Endothelial cell of umbilical vein (primary cell): Measurements from ENCODE around the gene INSL6. TPM values are rescaled to one million over a fixed set of nuclear protein-coding genes. Genes with fewer than 3 reads are reported as not detected.

Experiments used
- BruUV-seq: library from RNA; stranded (reverse); fragments of 400-500 nt; replicated peaks from 2 replicates; lab custom pipeline; 2021; lab: Mats Ljungman, UMichigan
- CTCF ChIA-PET: fragments of 300-600, 350-600 bp; sonication (Branson Sonifier 250); formaldehyde crosslinking; loops from one replicate; lab custom pipeline; 2021; ENCODE audit warnings: antibody characterized with exemption, inconsistent platforms; lab: Charles Lee
- POLR2A ChIA-PET: fragments of 300-600, 350-600 bp; sonication (Branson Sonifier 250); formaldehyde crosslinking; loops from one replicate; lab custom pipeline; 2021; ENCODE audit warnings: antibody characterized with exemption, inconsistent platforms; lab: Charles Lee
- DNase-seq: peaks from one replicate; pipeline ENCODE4 v3.0.0-alpha.2; 2011; ENCODE audit warnings: low read depth, low spot score
- FAIRE-seq: peaks from 2 replicates; lab custom pipeline; 2011; peaks lifted over from hg19 to GRCh38; lab: Jason Lieb, UNC
- H2AFZ ChIP-seq: 2 replicates; pipeline ENCODE4 v1.6.0; 2012; ENCODE audit warnings: low read depth, low read length, control low read depth, inconsistent platforms
- H3K27ac ChIP-seq: 2 replicates; pipeline ENCODE4 v1.5.1; 2011; ENCODE audit warnings: low read depth, mild to moderate bottlenecking, control low read depth, low read length, moderate library complexity; ENCODE audit not compliant: insufficient read depth
- H3K27me3 ChIP-seq, 2 experiments: 2 replicates each; pipeline versions ENCODE4 v1.6.0 to v1.6.1; 2011; ENCODE audit warnings: low read length in 2 of 2, mixed read lengths in 1 of 2; ENCODE audit not compliant: control insufficient read depth in 2 of 2, insufficient read depth in 2 of 2
- H3K36me3 ChIP-seq, 2 experiments: 2 replicates in 1 of 2; 3 replicates in 1 of 2; pipeline ENCODE4 v1.5.1; 2011; ENCODE audit warnings: low read length in 2 of 2, mild to moderate bottlenecking in 1 of 2, moderate library complexity in 1 of 2; ENCODE audit not compliant: control insufficient read depth in 2 of 2, insufficient read depth in 2 of 2; ENCODE audit errors: extremely low read depth in 1 of 2
- H3K4me1 ChIP-seq: 3 replicates; pipeline ENCODE4 v1.5.1; 2011; ENCODE audit warnings: mild to moderate bottlenecking, low read length; ENCODE audit not compliant: control insufficient read depth, insufficient read depth; ENCODE audit errors: extremely low read depth
- H3K4me2 ChIP-seq: 2 replicates; pipeline ENCODE4 v1.6.1; 2011; ENCODE audit warnings: low read length, control low read depth, mixed read lengths; ENCODE audit not compliant: insufficient read depth
- H3K4me3 ChIP-seq, 3 experiments: fragments of 200-600 bp in 1 of 3; sonication (generic), shearing (Covaris generic) in 1 of 3; replicated peaks in 1 of 3; 2 replicates each; pipeline ENCODE4 v1.5.1; 2011 to 2016; ENCODE audit warnings: control low read depth in 3 of 3, low read length in 3 of 3, mild to moderate bottlenecking in 2 of 3, inconsistent platforms in 1 of 3, low read depth in 1 of 3, moderate library complexity in 1 of 3; ENCODE audit not compliant: insufficient read depth in 1 of 3
- H3K79me2 ChIP-seq: 2 replicates; pipeline ENCODE4 v1.6.0; 2012; ENCODE audit warnings: low read length, inconsistent platforms; ENCODE audit not compliant: control insufficient read depth, insufficient read depth
- H3K9ac ChIP-seq: replicated peaks from 2 replicates; pipeline ENCODE3; 2011; ENCODE audit warnings: low read length, control low read depth; ENCODE audit not compliant: insufficient read depth; ENCODE audit errors: extremely low read depth
- H3K9me1 ChIP-seq: replicated peaks from 3 replicates; pipeline ENCODE4 v1.6.0; 2011; ENCODE audit warnings: mild to moderate bottlenecking, low read length; ENCODE audit not compliant: control insufficient read depth, insufficient read depth; ENCODE audit errors: extremely low read depth
- H3K9me3 ChIP-seq: replicated peaks from 2 replicates; pipeline ENCODE4 v1.5.1; 2012; ENCODE audit warnings: low read length, inconsistent platforms; ENCODE audit not compliant: control insufficient read depth, insufficient read depth
- H4K20me1 ChIP-seq: replicated peaks from 2 replicates; pipeline ENCODE3; 2011; ENCODE audit warnings: mild to moderate bottlenecking, low read length; ENCODE audit not compliant: control insufficient read depth, insufficient read depth; ENCODE audit errors: extremely low read depth
- EZH2 ChIP-seq: IDR thresholded peaks from 2 replicates; pipeline ENCODE4 v1.6.1; 2012; ENCODE audit warnings: borderline replicate concordance, low read depth, mild to moderate bottlenecking, moderate library complexity, low read length, inconsistent platforms; ENCODE audit not compliant: severe bottlenecking
- FOS ChIP-seq: IDR thresholded peaks from 2 replicates; pipeline ENCODE4 v1.6.1; 2011; ENCODE audit warnings: mild to moderate bottlenecking, low read length, moderate library complexity, borderline replicate concordance; ENCODE audit not compliant: insufficient read depth
- GATA2 ChIP-seq: IDR thresholded peaks from 2 replicates; pipeline ENCODE4 v1.7.0; 2011; ENCODE audit warnings: low read depth, mild to moderate bottlenecking, moderate library complexity, mixed read lengths, low read length; ENCODE audit not compliant: insufficient read length, insufficient read depth
- JUN ChIP-seq: IDR thresholded peaks from 2 replicates; pipeline ENCODE4 v1.6.1; 2011; ENCODE audit warnings: borderline replicate concordance, low read depth; ENCODE audit not compliant: insufficient read length, insufficient read depth
- MYC ChIP-seq: IDR thresholded peaks from one replicate; pipeline ENCODE4 v1.6.1; 2011; ENCODE audit warnings: mild to moderate bottlenecking, low read depth, low read length
- POLR2A ChIP-seq: IDR thresholded peaks from 2 replicates; pipeline ENCODE4 v1.6.1; 2012; ENCODE audit warnings: low read depth, mild to moderate bottlenecking, control low read depth, low read length
- POLR2AphosphoS5 ChIP-seq: IDR thresholded peaks from 2 replicates; pipeline ENCODE4 v1.6.1; 2012; ENCODE audit warnings: low read depth, mild to moderate bottlenecking, control low read depth, low read length, moderate library complexity; ENCODE audit not compliant: insufficient read depth
- dilution Hi-C: fragments of 300-500 bp; cut with MboI; formaldehyde crosslinking; loops from one replicate; pipeline ENCODE4 v1.15.0; 2019; ENCODE audit warnings: low sequenced_read_pairs; ENCODE audit not compliant: extremely low pct_ligation_motif_present
- intact Hi-C: fragments of 100-400 bp; cut with micrococcal nuclease; formaldehyde crosslinking; loops from one replicate; pipeline ENCODE4 v1.10.0; 2022
- polyA plus RNA-seq, 4 experiments: library from polyadenylated mRNA; depleted of rRNA in 3 of 4; stranded (reverse) in 3 of 4; unstranded in 1 of 4; fragments of >200 nt; gene quantifications; 2 replicates each; pipeline versions ENCODE4 v1.2.1 to v1.2.3, GENCODE V29; 2011 to 2012; ENCODE audit warnings: missing spikeins in 1 of 4
- total RNA-seq: library from RNA; stranded (reverse); gene quantifications from 2 replicates; pipeline ENCODE4 v1.2.3, GENCODE V29; 2021
- TF ChIP-seq, protein P1 (sequence below), 2 donors: IDR thresholded peaks; 1 replicate in 1 of 2; 2 replicates in 1 of 2; pipeline ENCODE4 v1.5.1; 2011; ENCODE audit warnings: low read length in 2 of 2, mild to moderate bottlenecking in 2 of 2, moderate library complexity in 2 of 2, control low read depth in 1 of 2, inconsistent platforms in 1 of 2, low read depth in 1 of 2; ENCODE audit not compliant: insufficient read depth in 1 of 2; ENCODE audit errors: extremely low read depth in 1 of 2
- TF ChIP-seq, protein P2 (sequence below): IDR thresholded peaks from 2 replicates; pipeline ENCODE4 v1.6.1; 2011; ENCODE audit not compliant: insufficient read depth, insufficient read length

Gene INSL6
- total and polyA plus RNA-seq, 2 donors (not counting 3 experiments of a cell fraction or from before 2014, with no cell fraction given), result not detected

DNA sequence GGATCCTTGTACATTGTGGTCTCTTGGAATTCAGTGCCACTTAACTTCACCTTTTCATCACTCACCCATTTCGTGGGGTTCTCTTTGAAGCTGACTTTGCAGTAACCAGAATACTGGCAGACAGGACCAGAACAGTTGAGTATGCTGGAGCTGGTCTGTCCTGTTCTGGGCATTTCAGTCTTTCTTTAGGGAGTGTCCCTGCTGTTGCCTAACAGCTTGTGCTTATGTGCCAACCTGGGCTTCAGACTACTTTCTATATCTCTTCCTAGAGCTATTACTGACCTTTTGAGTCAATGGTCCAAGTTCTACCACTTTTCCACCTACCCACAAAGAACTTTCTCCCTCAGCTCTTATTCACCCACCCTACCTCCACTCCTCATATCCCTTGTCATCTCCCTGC lies 10.0 kb upstream of the INSL6 start:
- Histone ChIP-seq H4K20me1 (no peaks in the 10 kb centered on the region), H3K27me3 (peaks cover 5% of the 10 kb centered on the region in 2 experiments), H3K4me1 (no peaks in the 10 kb centered on the region), H3K4me3 (no peak overlapping the region), H3K9ac (no peak overlapping the region), H3K4me2 (no peak overlapping the region), H3K79me2 (no peaks in the 10 kb centered on the region), H3K9me3 (no peaks in the 10 kb centered on the region), H3K9me1 (no peaks in the 10 kb centered on the region), H3K36me3 (no peaks in the 10 kb centered on the region), H2AFZ (no peak overlapping the region), H3K27ac (no peak overlapping the region)
- FAIRE-seq, result no peak
- no TSS peak for BruUV-seq
- no peak for DNase-seq
- ChIA-PET POLR2A (no interaction called here), CTCF (interaction anchor here (0.9 to 2.9 kb wide), 5 partner anchors 9 to 405 kb away, joined by 3 to 24 read pairs (median 3); partner anchors contain the start of gene INSL6)
- TF ChIP-seq POLR2AphosphoS5 (no peak), FOS (no peak), JUN (no peak), EZH2 (no peak), GATA2 (no peak), POLR2A (no peak), MYC (no peak)
- TF ChIP-seq, protein P1, sequence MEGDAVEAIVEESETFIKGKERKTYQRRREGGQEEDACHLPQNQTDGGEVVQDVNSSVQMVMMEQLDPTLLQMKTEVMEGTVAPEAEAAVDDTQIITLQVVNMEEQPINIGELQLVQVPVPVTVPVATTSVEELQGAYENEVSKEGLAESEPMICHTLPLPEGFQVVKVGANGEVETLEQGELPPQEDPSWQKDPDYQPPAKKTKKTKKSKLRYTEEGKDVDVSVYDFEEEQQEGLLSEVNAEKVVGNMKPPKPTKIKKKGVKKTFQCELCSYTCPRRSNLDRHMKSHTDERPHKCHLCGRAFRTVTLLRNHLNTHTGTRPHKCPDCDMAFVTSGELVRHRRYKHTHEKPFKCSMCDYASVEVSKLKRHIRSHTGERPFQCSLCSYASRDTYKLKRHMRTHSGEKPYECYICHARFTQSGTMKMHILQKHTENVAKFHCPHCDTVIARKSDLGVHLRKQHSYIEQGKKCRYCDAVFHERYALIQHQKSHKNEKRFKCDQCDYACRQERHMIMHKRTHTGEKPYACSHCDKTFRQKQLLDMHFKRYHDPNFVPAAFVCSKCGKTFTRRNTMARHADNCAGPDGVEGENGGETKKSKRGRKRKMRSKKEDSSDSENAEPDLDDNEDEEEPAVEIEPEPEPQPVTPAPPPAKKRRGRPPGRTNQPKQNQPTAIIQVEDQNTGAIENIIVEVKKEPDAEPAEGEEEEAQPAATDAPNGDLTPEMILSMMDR (IDR thresholded peaks at IDR 0.05; ENCODE audit: extremely low read depth in 1 of 2, insufficient read depth in 1 of 2, low read depth in 1 of 2, low read length in 2 of 2), result no peak
- TF ChIP-seq, protein P2, sequence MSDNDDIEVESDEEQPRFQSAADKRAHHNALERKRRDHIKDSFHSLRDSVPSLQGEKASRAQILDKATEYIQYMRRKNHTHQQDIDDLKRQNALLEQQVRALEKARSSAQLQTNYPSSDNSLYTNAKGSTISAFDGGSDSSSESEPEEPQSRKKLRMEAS, result no peak
- dilution Hi-C loops (loop anchor here (25.0 kb wide), 1 partner anchor 242 kb away; the partner anchor contains the start of gene PLGRKT), intact Hi-C loops (no loop called here)
